Measurements from ENCODE around the gene PDCL2. TPM values are rescaled to one million over a fixed set of nuclear protein-coding genes. Genes with fewer than 3 reads are reported as not detected.

The PDCL2 gene
- total and polyA plus RNA-seq, 5 experiments from 2014 or later: not detected

DNA sequence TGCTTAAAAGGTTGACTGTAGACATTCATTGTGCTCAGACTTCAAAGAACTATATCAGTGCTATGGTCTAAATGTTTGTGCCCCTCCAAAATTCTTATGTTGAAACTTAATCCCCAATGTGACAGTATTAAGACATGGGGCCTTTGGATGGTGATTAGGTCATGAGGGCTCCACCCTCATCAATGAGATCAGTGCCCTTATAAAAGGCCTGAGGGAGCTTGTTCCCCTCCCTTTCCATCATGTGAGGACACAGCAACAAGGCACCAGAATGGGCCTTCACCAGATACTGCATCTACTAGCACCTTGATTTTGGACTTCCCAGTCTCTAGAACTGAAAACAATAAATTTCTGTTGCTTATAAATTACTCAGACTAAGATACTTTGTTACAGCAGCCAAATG, 73.6 kb downstream of the PDCL2 start:
- POLR2A ChIA-PET: no interaction called here
- Mint-ChIP-seq H3K27ac (no peak overlapping the region), H3K4me3 (no peak overlapping the region), H3K4me1 (peaks cover 0 to 24% (median 7%) of the 10 kb centered on the region in 4 donors), H3K36me3 (peaks cover 7 to 13% (median 7%) of the 10 kb centered on the region in 3 donors), H3K9me3 (peaks cover 0 to 6% (median 2%) of the 10 kb centered on the region in 9 donors), H3K27me3 (no peaks in the 10 kb centered on the region)
- no peak for DNase-seq
- no peak for ATAC-seq

GRCh38 chr4:55517526-55518229, 74.4 kb downstream of the PDCL2 start:
- POLR2A ChIA-PET: no interaction called here

DNA sequence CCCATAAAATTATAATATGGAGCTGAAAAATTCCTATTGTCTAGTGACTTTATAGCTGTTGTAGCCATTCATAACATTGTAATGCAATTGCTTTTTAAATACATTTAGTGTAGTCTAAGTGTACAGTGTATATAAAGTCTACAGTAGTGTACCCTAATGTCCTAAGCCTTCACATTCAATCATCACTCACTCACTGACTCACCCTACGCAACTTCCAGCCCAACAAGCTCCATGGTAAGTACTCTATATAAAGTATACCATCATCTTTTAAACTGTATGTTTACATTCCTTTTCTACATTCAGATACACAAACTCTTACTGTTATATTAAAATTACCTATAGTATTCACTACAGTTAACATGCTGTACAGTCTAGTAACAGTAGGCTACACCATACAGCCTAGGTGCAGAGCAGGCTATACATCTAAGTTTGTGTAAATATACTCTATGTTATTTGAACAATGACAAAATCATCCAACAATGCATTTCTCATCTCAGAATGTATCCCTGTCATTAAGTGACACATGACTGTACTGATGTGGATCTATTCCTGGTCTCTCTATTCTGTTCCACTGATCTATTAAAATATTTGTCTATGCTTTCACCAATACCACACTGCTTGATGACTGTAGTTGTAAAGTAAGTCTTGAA, 79.0 kb downstream of the PDCL2 start:
- no peak for DNase-seq
- H3K36me3 Mint-ChIP-seq: peaks cover 6 to 20% (median 15%) of the 10 kb centered on the region in 3 donors
- no peaks in the 10 kb centered on the region for H3K27me3 Mint-ChIP-seq
- POLR2A ChIA-PET: no interaction called here
- H3K4me1 Mint-ChIP-seq: peaks cover 11 to 29% (median 21%) of the 10 kb centered on the region in 4 donors
- peak overlapping the region in 1 of 10 donors; percentile 58 for H3K27ac Mint-ChIP-seq
- H3K9me3 Mint-ChIP-seq: peaks cover 0 to 13% (median 0%) of the 10 kb centered on the region in 9 donors
- ATAC-seq: no peak
- no peak overlapping the region for H3K4me3 Mint-ChIP-seq

More at GRCh38 chr4:55517526-55518229, 74.4 kb downstream of the PDCL2 start:
- H3K27ac Mint-ChIP-seq: peak overlapping the region in 1 of 10 donors; percentile 9
- no peaks in the 10 kb centered on the region for H3K27me3 Mint-ChIP-seq
- H3K9me3 Mint-ChIP-seq: peaks cover 0 to 8% (median 2%) of the 10 kb centered on the region in 9 donors
- peaks cover 0 to 22% (median 6%) of the 10 kb centered on the region in 4 donors for H3K4me1 Mint-ChIP-seq
- no peak overlapping the region for H3K4me3 Mint-ChIP-seq
- no peak for DNase-seq
- no peak for ATAC-seq
- peaks cover 5 to 9% (median 7%) of the 10 kb centered on the region in 3 donors for H3K36me3 Mint-ChIP-seq

- Mint-ChIP-seq H3K9me3 (peaks cover 0 to 10% (median 0%) of the 10 kb centered on the region in 9 donors), H3K27me3 (no peaks in the 10 kb centered on the region), H3K36me3 (peaks cover 0 to 21% (median 21%) of the 10 kb centered on the region in 3 donors), H3K4me3 (no peak overlapping the region), H3K4me1 (peaks cover 10 to 25% (median 21%) of the 10 kb centered on the region in 4 donors), H3K27ac (no peak overlapping the region)
- POLR2A ChIA-PET: no interaction called here
- no peak for ATAC-seq
- DNase-seq: no peak
These were observed 80.0 kb downstream of the PDCL2 start for GRCh38 chr4:55512077-55512476.

DNA sequence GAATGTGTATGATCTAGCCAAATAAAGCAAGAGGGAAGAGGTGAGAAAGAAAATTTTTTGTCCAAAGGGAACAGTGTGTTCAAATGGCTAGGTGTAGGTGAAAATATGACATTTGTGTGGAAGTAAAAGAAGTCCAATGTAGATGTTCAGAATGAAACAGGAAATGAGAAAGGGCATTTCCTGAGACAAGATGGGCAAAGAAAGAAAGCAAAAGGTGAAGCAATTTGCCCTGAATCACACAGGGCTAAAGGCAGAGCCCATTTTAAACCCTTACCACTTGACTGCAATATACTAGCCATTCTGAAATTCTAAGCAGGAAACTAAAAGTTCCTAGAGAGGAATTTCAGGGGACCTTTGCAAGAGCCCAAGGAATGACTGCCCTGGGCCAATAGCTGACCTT, 81.4 kb downstream of the PDCL2 start:
- peaks cover 0 to 10% (median 0%) of the 10 kb centered on the region in 9 donors for H3K9me3 Mint-ChIP-seq
- DNase-seq: no peak

GRCh38 chr4:55509266-55509665, 82.8 kb downstream of the PDCL2 start:
- POLR2A ChIA-PET: interaction anchor here (0.9 kb wide), 1 partner anchor 37 kb away, joined by 4 read pairs; the partner anchor contains the start of gene CLOCK
- Mint-ChIP-seq H3K4me3 (no peak overlapping the region), H3K27me3 (no peaks in the 10 kb centered on the region), H3K36me3 (peaks cover 0 to 33% (median 27%) of the 10 kb centered on the region in 3 donors), H3K9me3 (peaks cover 0 to 10% (median 0%) of the 10 kb centered on the region in 9 donors), H3K4me1 (peaks cover 11 to 25% (median 21%) of the 10 kb centered on the region in 4 donors), H3K27ac (peak overlapping the region in 1 of 10 donors; percentile 17)
- ATAC-seq (no peak), DNase-seq (no peak)

More for the DNA sequence above, 81.4 kb downstream of the PDCL2 start:
- peaks cover 11 to 25% (median 21%) of the 10 kb centered on the region in 4 donors for H3K4me1 Mint-ChIP-seq
- no peak for ATAC-seq
- peaks cover 0 to 29% (median 23%) of the 10 kb centered on the region in 3 donors for H3K36me3 Mint-ChIP-seq
- no peaks in the 10 kb centered on the region for H3K27me3 Mint-ChIP-seq
- H3K4me3 Mint-ChIP-seq: peak overlapping the region in 1 of 10 donors; percentile 11
- H3K27ac Mint-ChIP-seq: peak overlapping the region in 2 of 10 donors; percentile 61 to 68
- POLR2A ChIA-PET: interaction anchor here (0.6 to 1.4 kb wide), 2 partner anchors 28 to 35 kb away, joined by 3 read pairs; no protein-coding TSS in a partner anchor

DNA sequence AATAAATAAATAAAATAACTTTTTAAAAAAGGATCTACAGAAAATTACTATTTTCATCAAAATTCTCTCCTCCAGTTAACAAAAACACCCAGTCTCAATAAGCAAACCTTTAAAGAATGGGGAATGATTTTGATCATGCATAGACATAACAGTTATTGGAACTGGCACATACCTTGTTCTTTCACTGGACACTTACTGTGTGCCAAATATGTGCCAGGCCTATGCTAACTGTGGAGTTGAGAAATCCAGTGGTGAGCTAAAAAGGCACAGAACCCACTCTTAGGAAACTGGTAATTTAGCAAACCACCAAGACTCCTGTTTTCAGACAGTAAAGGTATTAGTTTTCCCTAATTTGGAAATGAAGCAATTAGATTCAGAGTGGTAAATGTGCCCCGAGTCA, 84.4 kb downstream of the PDCL2 start:
- Mint-ChIP-seq H3K9me3 (peaks cover 0 to 7% (median 0%) of the 10 kb centered on the region in 9 donors), H3K4me3 (no peak overlapping the region), H3K36me3 (peaks cover 0 to 40% (median 32%) of the 10 kb centered on the region in 3 donors), H3K27me3 (no peaks in the 10 kb centered on the region), H3K27ac (no peak overlapping the region), H3K4me1 (peaks cover 11 to 25% (median 23%) of the 10 kb centered on the region in 4 donors)
- POLR2A ChIA-PET: no interaction called here
- no peak for ATAC-seq
- DNase-seq: no peak

Other genes starting within 250 kb of the PDCL2 start
- 1 to 10 TPM; 3.2 to 5.7 TPM for gene SRD5A3, start 246.0 kb downstream of the PDCL2 start, total RNA-seq
- 10 to 100 TPM in 2 of 3 donors, 1 to 10 TPM in 1; 7.5 to 14.8 (median 12.8) TPM for gene SRD5A3, start 246.0 kb downstream of the PDCL2 start, polyA plus RNA-seq
- gene TMEM165, start 196.3 kb downstream of the PDCL2 start, total RNA-seq: 10 to 100 TPM; 62.5 to 63.3 TPM
- gene TMEM165, start 196.3 kb downstream of the PDCL2 start, polyA plus RNA-seq: 10 to 100 TPM; 16.0 to 32.7 (median 25.9) TPM
- gene CLOCK, start 45.3 kb downstream of the PDCL2 start, total RNA-seq: 10 to 100 TPM; 10.9 to 12.6 TPM
- gene CLOCK, start 45.3 kb downstream of the PDCL2 start, polyA plus RNA-seq: 1 to 10 TPM; 4.8 to 5.2 (median 5.1) TPM
- not detected for gene NMU, start 44.1 kb upstream of the PDCL2 start, total RNA-seq
- gene NMU, start 44.1 kb upstream of the PDCL2 start, polyA plus RNA-seq: not detected
- not detected for gene EXOC1L, start 227.5 kb upstream of the PDCL2 start, total RNA-seq
- not detected for gene EXOC1L, start 227.5 kb upstream of the PDCL2 start, polyA plus RNA-seq

All from naive thymus-derived CD8-positive, alpha-beta T cell (primary cell).